ENCODE results near the gene RASA1.

DNA sequence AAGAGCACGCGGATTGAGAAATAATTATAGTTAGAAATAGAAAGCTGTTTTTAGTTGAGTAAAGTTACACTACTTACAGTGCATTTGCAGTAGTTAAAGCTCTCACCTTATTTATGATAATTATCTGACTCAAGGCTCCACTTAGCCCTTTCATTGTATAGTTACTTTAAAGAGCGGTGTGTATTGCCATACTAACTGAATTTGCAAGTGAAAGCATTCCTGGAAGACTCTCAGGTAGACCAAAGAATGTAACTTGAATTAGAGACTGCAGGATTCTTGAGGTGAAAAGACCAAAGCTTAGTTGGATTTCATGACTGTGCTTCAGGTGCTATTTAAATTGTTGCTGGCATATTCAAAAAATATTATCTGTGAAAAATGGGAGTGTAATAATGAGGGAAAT is 4.2 kb upstream of the RASA1 start:
- TF ChIP-seq, protein P1, sequence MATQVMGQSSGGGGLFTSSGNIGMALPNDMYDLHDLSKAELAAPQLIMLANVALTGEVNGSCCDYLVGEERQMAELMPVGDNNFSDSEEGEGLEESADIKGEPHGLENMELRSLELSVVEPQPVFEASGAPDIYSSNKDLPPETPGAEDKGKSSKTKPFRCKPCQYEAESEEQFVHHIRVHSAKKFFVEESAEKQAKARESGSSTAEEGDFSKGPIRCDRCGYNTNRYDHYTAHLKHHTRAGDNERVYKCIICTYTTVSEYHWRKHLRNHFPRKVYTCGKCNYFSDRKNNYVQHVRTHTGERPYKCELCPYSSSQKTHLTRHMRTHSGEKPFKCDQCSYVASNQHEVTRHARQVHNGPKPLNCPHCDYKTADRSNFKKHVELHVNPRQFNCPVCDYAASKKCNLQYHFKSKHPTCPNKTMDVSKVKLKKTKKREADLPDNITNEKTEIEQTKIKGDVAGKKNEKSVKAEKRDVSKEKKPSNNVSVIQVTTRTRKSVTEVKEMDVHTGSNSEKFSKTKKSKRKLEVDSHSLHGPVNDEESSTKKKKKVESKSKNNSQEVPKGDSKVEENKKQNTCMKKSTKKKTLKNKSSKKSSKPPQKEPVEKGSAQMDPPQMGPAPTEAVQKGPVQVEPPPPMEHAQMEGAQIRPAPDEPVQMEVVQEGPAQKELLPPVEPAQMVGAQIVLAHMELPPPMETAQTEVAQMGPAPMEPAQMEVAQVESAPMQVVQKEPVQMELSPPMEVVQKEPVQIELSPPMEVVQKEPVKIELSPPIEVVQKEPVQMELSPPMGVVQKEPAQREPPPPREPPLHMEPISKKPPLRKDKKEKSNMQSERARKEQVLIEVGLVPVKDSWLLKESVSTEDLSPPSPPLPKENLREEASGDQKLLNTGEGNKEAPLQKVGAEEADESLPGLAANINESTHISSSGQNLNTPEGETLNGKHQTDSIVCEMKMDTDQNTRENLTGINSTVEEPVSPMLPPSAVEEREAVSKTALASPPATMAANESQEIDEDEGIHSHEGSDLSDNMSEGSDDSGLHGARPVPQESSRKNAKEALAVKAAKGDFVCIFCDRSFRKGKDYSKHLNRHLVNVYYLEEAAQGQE (IDR thresholded peaks at IDR 0.05; ENCODE audit: unreplicated experiment): no peak
- TF ChIP-seq, protein P2, sequence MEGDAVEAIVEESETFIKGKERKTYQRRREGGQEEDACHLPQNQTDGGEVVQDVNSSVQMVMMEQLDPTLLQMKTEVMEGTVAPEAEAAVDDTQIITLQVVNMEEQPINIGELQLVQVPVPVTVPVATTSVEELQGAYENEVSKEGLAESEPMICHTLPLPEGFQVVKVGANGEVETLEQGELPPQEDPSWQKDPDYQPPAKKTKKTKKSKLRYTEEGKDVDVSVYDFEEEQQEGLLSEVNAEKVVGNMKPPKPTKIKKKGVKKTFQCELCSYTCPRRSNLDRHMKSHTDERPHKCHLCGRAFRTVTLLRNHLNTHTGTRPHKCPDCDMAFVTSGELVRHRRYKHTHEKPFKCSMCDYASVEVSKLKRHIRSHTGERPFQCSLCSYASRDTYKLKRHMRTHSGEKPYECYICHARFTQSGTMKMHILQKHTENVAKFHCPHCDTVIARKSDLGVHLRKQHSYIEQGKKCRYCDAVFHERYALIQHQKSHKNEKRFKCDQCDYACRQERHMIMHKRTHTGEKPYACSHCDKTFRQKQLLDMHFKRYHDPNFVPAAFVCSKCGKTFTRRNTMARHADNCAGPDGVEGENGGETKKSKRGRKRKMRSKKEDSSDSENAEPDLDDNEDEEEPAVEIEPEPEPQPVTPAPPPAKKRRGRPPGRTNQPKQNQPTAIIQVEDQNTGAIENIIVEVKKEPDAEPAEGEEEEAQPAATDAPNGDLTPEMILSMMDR (conservative IDR thresholded peaks at IDR 0.05; ENCODE audit: low read depth in 2 of 2): no peak
- peak; percentile 38; the same call in 1 of the 2 replicates for TF ChIP-seq POLR2AphosphoS5 (IDR thresholded peaks at IDR 0.05; ENCODE audit: low read depth)
- TF ChIP-seq EZH2phosphoT487 (IDR thresholded peaks at IDR 0.05; ENCODE audit: unreplicated experiment): no peak
- no peak for TF ChIP-seq EZH2 (IDR thresholded peaks at IDR 0.05; ENCODE audit: low read depth, unreplicated experiment)
- TF ChIP-seq JUNB (IDR thresholded peaks at IDR 0.05; ENCODE audit: unreplicated experiment): no peak
- no peak for TF ChIP-seq STAT1 (IDR thresholded peaks at IDR 0.05; ENCODE audit: unreplicated experiment)
- no peak for TF ChIP-seq CREB1 (CRISPR knock-in tag; IDR thresholded peaks at IDR 0.05; ENCODE audit: low read depth)
- peak; percentile 68 for TF ChIP-seq NANOG (IDR thresholded peaks at IDR 0.05; ENCODE audit: borderline replicate concordance)
- no peak for TF ChIP-seq ZNF331 (CRISPR knock-in tag; IDR thresholded peaks at IDR 0.05; ENCODE audit: low read depth)
- TF ChIP-seq, protein P3, sequence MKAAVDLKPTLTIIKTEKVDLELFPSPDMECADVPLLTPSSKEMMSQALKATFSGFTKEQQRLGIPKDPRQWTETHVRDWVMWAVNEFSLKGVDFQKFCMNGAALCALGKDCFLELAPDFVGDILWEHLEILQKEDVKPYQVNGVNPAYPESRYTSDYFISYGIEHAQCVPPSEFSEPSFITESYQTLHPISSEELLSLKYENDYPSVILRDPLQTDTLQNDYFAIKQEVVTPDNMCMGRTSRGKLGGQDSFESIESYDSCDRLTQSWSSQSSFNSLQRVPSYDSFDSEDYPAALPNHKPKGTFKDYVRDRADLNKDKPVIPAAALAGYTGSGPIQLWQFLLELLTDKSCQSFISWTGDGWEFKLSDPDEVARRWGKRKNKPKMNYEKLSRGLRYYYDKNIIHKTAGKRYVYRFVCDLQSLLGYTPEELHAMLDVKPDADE (IDR thresholded peaks at IDR 0.05): no peak
- TF ChIP-seq, protein P4, sequence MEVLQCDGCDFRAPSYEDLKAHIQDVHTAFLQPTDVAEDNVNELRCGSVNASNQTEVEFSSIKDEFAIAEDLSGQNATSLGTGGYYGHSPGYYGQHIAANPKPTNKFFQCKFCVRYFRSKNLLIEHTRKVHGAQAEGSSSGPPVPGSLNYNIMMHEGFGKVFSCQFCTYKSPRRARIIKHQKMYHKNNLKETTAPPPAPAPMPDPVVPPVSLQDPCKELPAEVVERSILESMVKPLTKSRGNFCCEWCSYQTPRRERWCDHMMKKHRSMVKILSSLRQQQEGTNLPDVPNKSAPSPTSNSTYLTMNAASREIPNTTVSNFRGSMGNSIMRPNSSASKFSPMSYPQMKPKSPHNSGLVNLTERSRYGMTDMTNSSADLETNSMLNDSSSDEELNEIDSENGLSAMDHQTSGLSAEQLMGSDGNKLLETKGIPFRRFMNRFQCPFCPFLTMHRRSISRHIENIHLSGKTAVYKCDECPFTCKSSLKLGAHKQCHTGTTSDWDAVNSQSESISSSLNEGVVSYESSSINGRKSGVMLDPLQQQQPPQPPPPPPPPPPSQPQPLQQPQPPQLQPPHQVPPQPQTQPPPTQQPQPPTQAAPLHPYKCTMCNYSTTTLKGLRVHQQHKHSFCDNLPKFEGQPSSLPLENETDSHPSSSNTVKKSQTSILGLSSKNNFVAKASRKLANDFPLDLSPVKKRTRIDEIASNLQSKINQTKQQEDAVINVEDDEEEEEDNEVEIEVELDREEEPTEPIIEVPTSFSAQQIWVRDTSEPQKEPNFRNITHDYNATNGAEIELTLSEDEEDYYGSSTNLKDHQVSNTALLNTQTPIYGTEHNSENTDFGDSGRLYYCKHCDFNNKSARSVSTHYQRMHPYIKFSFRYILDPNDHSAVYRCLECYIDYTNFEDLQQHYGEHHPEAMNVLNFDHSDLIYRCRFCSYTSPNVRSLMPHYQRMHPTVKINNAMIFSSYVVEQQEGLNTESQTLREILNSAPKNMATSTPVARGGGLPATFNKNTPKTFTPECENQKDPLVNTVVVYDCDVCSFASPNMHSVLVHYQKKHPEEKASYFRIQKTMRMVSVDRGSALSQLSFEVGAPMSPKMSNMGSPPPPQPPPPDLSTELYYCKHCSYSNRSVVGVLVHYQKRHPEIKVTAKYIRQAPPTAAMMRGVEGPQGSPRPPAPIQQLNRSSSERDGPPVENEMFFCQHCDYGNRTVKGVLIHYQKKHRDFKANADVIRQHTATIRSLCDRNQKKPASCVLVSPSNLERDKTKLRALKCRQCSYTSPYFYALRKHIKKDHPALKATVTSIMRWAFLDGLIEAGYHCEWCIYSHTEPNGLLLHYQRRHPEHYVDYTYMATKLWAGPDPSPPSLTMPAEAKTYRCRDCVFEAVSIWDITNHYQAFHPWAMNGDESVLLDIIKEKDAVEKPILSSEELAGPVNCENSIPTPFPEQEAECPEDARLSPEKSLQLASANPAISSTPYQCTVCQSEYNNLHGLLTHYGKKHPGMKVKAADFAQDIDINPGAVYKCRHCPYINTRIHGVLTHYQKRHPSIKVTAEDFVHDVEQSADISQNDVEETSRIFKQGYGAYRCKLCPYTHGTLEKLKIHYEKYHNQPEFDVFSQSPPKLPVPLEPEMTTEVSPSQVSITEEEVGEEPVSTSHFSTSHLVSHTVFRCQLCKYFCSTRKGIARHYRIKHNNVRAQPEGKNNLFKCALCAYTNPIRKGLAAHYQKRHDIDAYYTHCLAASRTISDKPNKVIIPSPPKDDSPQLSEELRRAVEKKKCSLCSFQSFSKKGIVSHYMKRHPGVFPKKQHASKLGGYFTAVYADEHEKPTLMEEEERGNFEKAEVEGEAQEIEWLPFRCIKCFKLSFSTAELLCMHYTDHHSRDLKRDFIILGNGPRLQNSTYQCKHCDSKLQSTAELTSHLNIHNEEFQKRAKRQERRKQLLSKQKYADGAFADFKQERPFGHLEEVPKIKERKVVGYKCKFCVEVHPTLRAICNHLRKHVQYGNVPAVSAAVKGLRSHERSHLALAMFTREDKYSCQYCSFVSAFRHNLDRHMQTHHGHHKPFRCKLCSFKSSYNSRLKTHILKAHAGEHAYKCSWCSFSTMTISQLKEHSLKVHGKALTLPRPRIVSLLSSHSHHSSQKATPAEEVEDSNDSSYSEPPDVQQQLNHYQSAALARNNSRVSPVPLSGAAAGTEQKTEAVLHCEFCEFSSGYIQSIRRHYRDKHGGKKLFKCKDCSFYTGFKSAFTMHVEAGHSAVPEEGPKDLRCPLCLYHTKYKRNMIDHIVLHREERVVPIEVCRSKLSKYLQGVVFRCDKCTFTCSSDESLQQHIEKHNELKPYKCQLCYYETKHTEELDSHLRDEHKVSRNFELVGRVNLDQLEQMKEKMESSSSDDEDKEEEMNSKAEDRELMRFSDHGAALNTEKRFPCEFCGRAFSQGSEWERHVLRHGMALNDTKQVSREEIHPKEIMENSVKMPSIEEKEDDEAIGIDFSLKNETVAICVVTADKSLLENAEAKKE (CRISPR knock-in tag; IDR thresholded peaks at IDR 0.05): peak; percentile 65; the same call in 1 of the 2 replicates
